ENCODE results near the gene PLEKHG4B. TPM values are rescaled to one million over a fixed set of nuclear protein-coding genes. Genes with fewer than 3 reads are reported as not detected.
"Not testable (repeated sequence)": the region's sequence is repeated elsewhere in the genome, so short reads cannot be mapped to it uniquely, and the experiment has no call there.

The PLEKHG4B gene
- polyA plus RNA-seq, 3 donors: not detected

GRCh38 chr5:99815-100214 is 7.8 kb downstream of the PLEKHG4B start:
- no peak overlapping the region for H3K9ac ChIP-seq (ENCODE audit: insufficient read depth, low read length, poor library complexity, severe bottlenecking)
- H3K4me1 ChIP-seq (ENCODE audit: control insufficient read depth in 1 of 2, insufficient read depth in 2 of 2, low read length in 2 of 2): no peaks in the 10 kb centered on the region
- Mint-ChIP-seq H3K27me3 (ENCODE audit: low read depth in 3 of 3) (peaks cover 3 to 11% (median 10%) of the 10 kb centered on the region in 3 donors), H3K27ac (no peak overlapping the region), H3K36me3 (no peaks in the 10 kb centered on the region), H3K9me3 (peaks cover 0 to 2% (median 0%) of the 10 kb centered on the region in 7 donors), H3K4me1 (no peaks in the 10 kb centered on the region), H3K4me3 (no peak overlapping the region)
- no peak for TF ChIP-seq CTCF (IDR thresholded peaks at IDR 0.05)
- no peaks in the 10 kb centered on the region for H4K20me1 ChIP-seq (ENCODE audit: insufficient read depth, low read length)
- H3K27me3 ChIP-seq (ENCODE audit: control insufficient read depth in 2 of 2, insufficient read depth in 2 of 2, low read length in 2 of 2): no peaks in the 10 kb centered on the region
- intact Hi-C loops (cut with micrococcal nuclease): no loop called here
- H3K4me2 ChIP-seq (replicated peaks; ENCODE audit: extremely low read depth, low read length, poor library complexity, severe bottlenecking): no peak overlapping the region
- no peaks in the 10 kb centered on the region for H3K79me2 ChIP-seq (ENCODE audit: insufficient read depth, low read length)
- no CpG with 5 or more reads among the region's 3 CpGs for WGBS (ENCODE audit: insufficient coverage)
- no peak overlapping the region for H2AFZ ChIP-seq (ENCODE audit: insufficient read depth, low read depth, low read length, poor library complexity, severe bottlenecking)
- H3K36me3 ChIP-seq (replicated peaks in 1 of 2; ENCODE audit: control insufficient read depth in 1 of 2, insufficient read depth in 2 of 2, low read length in 2 of 2): no peaks in the 10 kb centered on the region
- no peaks in the 10 kb centered on the region for H3K9me3 ChIP-seq (replicated peaks in 1 of 2; ENCODE audit: control insufficient read depth in 1 of 2, insufficient read depth in 1 of 2, low read length in 2 of 2)
- no peak overlapping the region for H3K27ac ChIP-seq (ENCODE audit: low read depth in 1 of 2, low read length in 2 of 2)
- no peak for DNase-seq
- H3K4me3 ChIP-seq (replicated peaks in 1 of 3; ENCODE audit: low read depth in 2 of 3, low read length in 3 of 3): no peak overlapping the region

GRCh38 chr5:102411-103043 is 10.6 kb downstream of the PLEKHG4B start:
- TF ChIP-seq CTCF (IDR thresholded peaks at IDR 0.05): no peak
- no peak overlapping the region for H3K27ac Mint-ChIP-seq
- no peak for DNase-seq
- Histone ChIP-seq H3K36me3 (replicated peaks in 1 of 2; ENCODE audit: control insufficient read depth in 1 of 2, insufficient read depth in 2 of 2, low read length in 2 of 2) (no peaks in the 10 kb centered on the region), H3K27me3 (ENCODE audit: control insufficient read depth in 2 of 2, insufficient read depth in 2 of 2, low read length in 2 of 2) (no peaks in the 10 kb centered on the region), H3K79me2 (ENCODE audit: insufficient read depth, low read length) (no peaks in the 10 kb centered on the region), H3K9ac (ENCODE audit: insufficient read depth, low read length, poor library complexity, severe bottlenecking) (no peak overlapping the region), H3K4me3 (replicated peaks in 1 of 3; ENCODE audit: low read depth in 2 of 3, low read length in 3 of 3) (no peak overlapping the region), H3K27ac (ENCODE audit: low read depth in 1 of 2, low read length in 2 of 2) (no peak overlapping the region), H3K4me2 (replicated peaks; ENCODE audit: extremely low read depth, low read length, poor library complexity, severe bottlenecking) (no peak overlapping the region), H4K20me1 (ENCODE audit: insufficient read depth, low read length) (no peaks in the 10 kb centered on the region), H3K9me3 (replicated peaks in 1 of 2; ENCODE audit: control insufficient read depth in 1 of 2, insufficient read depth in 1 of 2, low read length in 2 of 2) (no peaks in the 10 kb centered on the region), H2AFZ (ENCODE audit: insufficient read depth, low read depth, low read length, poor library complexity, severe bottlenecking) (no peak overlapping the region), H3K4me1 (ENCODE audit: control insufficient read depth in 1 of 2, insufficient read depth in 2 of 2, low read length in 2 of 2) (no peaks in the 10 kb centered on the region)
- H3K4me3 Mint-ChIP-seq: no peak overlapping the region
- WGBS (ENCODE audit: insufficient coverage): 95% methylated on average over 8 of the region's 15 CpGs
- no peaks in the 10 kb centered on the region for H3K36me3 Mint-ChIP-seq
- no peaks in the 10 kb centered on the region for H3K9me3 Mint-ChIP-seq
- intact Hi-C loops (cut with micrococcal nuclease): no loop called here
- no peaks in the 10 kb centered on the region for H3K4me1 Mint-ChIP-seq
- H3K27me3 Mint-ChIP-seq (ENCODE audit: low read depth in 3 of 3): peaks cover 1 to 6% (median 3%) of the 10 kb centered on the region in 3 donors

GRCh38 chr5:104106-104505 is 12.1 kb downstream of the PLEKHG4B start:
- intact Hi-C loops (cut with micrococcal nuclease); H3K9ac ChIP-seq (ENCODE audit: insufficient read depth, low read length, poor library complexity, severe bottlenecking); H3K4me3 ChIP-seq (replicated peaks in 1 of 3; ENCODE audit: low read depth in 2 of 3, low read length in 3 of 3); H3K36me3 ChIP-seq (replicated peaks in 1 of 2; ENCODE audit: control insufficient read depth in 1 of 2, insufficient read depth in 2 of 2, low read length in 2 of 2); H3K27ac ChIP-seq (ENCODE audit: low read depth in 1 of 2, low read length in 2 of 2); H2AFZ ChIP-seq (ENCODE audit: insufficient read depth, low read depth, low read length, poor library complexity, severe bottlenecking); H3K36me3 Mint-ChIP-seq; H3K9me3 Mint-ChIP-seq; H3K4me3 Mint-ChIP-seq; DNase-seq; H3K4me1 Mint-ChIP-seq; H3K9me3 ChIP-seq (replicated peaks in 1 of 2; ENCODE audit: control insufficient read depth in 1 of 2, insufficient read depth in 1 of 2, low read length in 2 of 2); H3K27ac Mint-ChIP-seq; H3K27me3 ChIP-seq (ENCODE audit: control insufficient read depth in 2 of 2, insufficient read depth in 2 of 2, low read length in 2 of 2); H3K27me3 Mint-ChIP-seq (ENCODE audit: low read depth in 3 of 3); H3K79me2 ChIP-seq (ENCODE audit: insufficient read depth, low read length); H3K4me1 ChIP-seq (ENCODE audit: control insufficient read depth in 1 of 2, insufficient read depth in 2 of 2, low read length in 2 of 2); H4K20me1 ChIP-seq (ENCODE audit: insufficient read depth, low read length); H3K4me2 ChIP-seq (replicated peaks; ENCODE audit: extremely low read depth, low read length, poor library complexity, severe bottlenecking): not testable (repeated sequence)
- WGBS (ENCODE audit: insufficient coverage): 95% methylated on average over 5 of the region's 9 CpGs

All from CD14-positive monocyte (primary cell).